ENCODE data around the gene PCP4. TPM values are rescaled to one million over a fixed set of nuclear protein-coding genes. Genes with fewer than 3 reads are reported as not detected.

Gene PCP4
- total RNA-seq, 2 experiments from 2014 or later, result not detected

DNA sequence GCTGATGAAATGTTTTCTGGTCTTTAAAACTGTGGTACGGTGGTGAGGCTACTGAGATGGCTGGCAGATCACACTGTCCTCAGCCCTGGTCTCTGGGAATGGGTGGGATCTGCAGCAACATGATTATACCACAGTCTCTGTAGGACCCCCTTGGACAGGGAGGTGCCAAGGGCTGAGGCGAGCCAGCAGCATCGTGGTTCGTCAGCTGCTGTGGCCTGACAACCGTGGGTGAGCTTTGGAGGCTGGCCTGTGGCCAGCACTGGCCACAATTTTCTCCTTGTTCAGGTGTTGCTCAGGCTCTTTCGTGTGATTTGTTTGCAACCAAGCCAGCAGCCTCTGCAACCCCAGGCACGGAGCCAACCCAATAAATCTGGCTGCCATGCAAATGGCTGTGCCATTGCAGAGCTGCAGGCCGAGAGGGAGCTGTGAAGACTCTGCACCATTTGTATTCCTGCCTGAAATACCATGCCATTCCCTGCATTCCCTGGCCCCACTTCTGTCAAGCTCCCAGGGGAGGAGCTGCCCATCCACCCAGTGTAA lies 70.9 kb downstream of the PCP4 start:
- H3K27ac Mint-ChIP-seq, result no peak overlapping the region
- H3K9me3 Mint-ChIP-seq (ENCODE audit: insufficient read depth), result no peaks in the 10 kb centered on the region
- H3K4me1 Mint-ChIP-seq (ENCODE audit: low read depth), result no peaks in the 10 kb centered on the region
- H3K4me3 Mint-ChIP-seq, result no peak overlapping the region
- no peaks in the 10 kb centered on the region for H3K36me3 Mint-ChIP-seq (ENCODE audit: low read depth)
- DNase-seq (no peak), ATAC-seq (no peak)
- H3K27me3 Mint-ChIP-seq (ENCODE audit: low read depth), result no peaks in the 10 kb centered on the region
- ChIA-PET POLR2A (no interaction called here), CTCF (no interaction called here)

DNA sequence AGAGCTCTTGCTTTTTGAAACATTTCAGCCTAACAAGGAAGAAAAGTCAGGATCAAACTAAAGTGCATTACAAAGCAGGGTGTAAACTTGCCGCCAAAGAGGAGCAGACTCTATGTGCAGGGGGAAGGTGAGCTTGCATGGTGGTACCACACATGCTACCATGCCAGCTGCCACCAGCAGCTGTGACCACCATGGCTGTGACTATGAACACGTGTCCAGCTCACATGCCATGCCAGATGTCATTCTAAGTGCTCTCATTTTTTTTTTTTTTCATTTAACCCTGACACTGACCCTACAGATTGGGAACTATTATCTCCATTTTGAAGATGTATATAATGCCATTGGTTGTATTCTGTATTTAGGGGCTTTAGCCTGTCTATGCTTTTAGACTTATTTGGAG lies 79.0 kb downstream of the PCP4 start:
- no peaks in the 10 kb centered on the region for H3K36me3 Mint-ChIP-seq (ENCODE audit: low read depth)
- ChIA-PET CTCF (no interaction called here), POLR2A (no interaction called here)
- ATAC-seq (no peak), DNase-seq (no peak)
- no peak overlapping the region for H3K4me3 Mint-ChIP-seq
- no peaks in the 10 kb centered on the region for H3K27me3 Mint-ChIP-seq (ENCODE audit: low read depth)
- no peaks in the 10 kb centered on the region for H3K9me3 Mint-ChIP-seq (ENCODE audit: insufficient read depth)
- H3K27ac Mint-ChIP-seq, result no peak overlapping the region
- H3K4me1 Mint-ChIP-seq (ENCODE audit: low read depth), result no peaks in the 10 kb centered on the region

GRCh38 chr21:39947031-39947430 lies 79.8 kb downstream of the PCP4 start:
- no peak overlapping the region for H3K4me3 Mint-ChIP-seq
- no peaks in the 10 kb centered on the region for H3K9me3 Mint-ChIP-seq (ENCODE audit: insufficient read depth)
- H3K4me1 Mint-ChIP-seq (ENCODE audit: low read depth), result no peaks in the 10 kb centered on the region
- H3K36me3 Mint-ChIP-seq (ENCODE audit: low read depth), result no peaks in the 10 kb centered on the region
- ChIA-PET POLR2A (no interaction called here), CTCF (no interaction called here)
- no peak for DNase-seq
- no peaks in the 10 kb centered on the region for H3K27me3 Mint-ChIP-seq (ENCODE audit: low read depth)
- no peak overlapping the region for H3K27ac Mint-ChIP-seq
- no peak for ATAC-seq

DNA sequence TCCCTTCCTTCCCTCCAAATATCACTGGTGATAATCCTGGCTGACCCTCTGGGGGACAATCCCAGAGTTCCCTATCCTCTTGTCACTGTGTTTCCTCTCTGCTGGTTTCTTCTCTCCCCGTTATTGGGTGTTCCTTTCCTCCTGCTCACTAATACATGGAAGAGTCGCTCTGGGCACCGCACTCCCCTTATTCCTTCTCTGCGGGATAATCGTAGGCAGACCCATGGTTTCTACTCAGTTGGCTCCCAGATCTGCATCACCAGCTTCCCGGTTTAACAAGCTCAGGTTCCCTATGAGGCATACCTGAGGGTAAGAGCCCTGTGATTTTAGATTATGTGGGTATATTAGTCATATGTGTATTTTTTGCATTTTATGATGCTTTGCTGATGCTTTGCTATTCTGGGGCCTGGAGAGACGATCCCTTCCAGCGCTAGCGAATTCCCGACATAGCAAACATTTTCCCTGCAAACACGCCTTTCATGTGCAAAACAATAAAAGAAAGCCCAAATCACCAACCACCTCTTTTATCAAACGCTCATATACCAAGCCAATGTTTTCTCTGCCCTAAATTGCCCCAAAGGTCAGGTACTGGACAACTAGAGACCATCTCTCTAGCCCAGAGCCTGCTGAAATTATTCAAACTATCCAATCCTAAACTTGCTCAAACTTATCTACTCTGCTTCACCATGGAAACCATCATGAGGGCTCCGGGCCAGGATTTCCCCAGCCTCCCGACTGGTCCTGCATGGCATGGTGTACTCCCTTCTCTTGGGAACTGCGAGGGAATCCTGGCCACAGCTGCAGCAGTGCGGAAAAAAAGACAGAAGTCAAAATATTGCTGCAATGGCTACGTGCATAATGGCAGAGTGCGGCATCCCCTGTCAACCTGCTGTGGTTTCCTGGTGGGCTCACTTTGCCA lies 84.2 kb downstream of the PCP4 start:
- Mint-ChIP-seq H3K27me3 (ENCODE audit: low read depth) (no peaks in the 10 kb centered on the region), H3K4me1 (ENCODE audit: low read depth) (no peaks in the 10 kb centered on the region), H3K27ac (no peak overlapping the region), H3K36me3 (ENCODE audit: low read depth) (no peaks in the 10 kb centered on the region), H3K9me3 (ENCODE audit: insufficient read depth) (no peaks in the 10 kb centered on the region), H3K4me3 (no peak overlapping the region)
- ChIA-PET POLR2A (no interaction called here), CTCF (no interaction called here)
- no peak for ATAC-seq
- no peak for DNase-seq

DNA sequence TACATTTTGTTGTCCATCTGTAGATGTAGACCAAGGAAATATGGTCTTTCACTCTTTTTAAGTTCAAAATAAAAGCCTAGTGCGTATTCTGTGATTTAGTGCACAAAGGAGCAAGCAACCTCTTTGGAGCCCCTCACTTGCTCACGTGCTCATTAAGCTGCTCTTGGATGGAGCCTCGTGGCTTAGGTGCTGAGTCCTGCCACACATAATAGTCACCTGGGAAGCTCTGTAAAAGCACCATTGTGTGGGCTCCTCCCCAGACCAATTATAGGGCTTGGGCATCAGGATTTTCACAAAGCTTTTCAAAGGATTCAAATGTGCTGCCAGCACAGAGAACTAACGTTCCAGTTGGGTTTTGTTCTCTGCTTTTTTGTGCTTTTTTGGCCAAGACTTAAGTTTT lies 85.0 kb downstream of the PCP4 start:
- no peak overlapping the region for H3K4me3 Mint-ChIP-seq
- no peaks in the 10 kb centered on the region for H3K27me3 Mint-ChIP-seq (ENCODE audit: low read depth)
- DNase-seq, result no peak
- CTCF ChIA-PET, result no interaction called here
- H3K36me3 Mint-ChIP-seq (ENCODE audit: low read depth), result no peaks in the 10 kb centered on the region
- POLR2A ChIA-PET, result no interaction called here
- H3K9me3 Mint-ChIP-seq (ENCODE audit: insufficient read depth), result no peaks in the 10 kb centered on the region
- no peaks in the 10 kb centered on the region for H3K4me1 Mint-ChIP-seq (ENCODE audit: low read depth)
- no peak for ATAC-seq
- no peak overlapping the region for H3K27ac Mint-ChIP-seq

- H3K36me3 Mint-ChIP-seq (ENCODE audit: low read depth), result no peaks in the 10 kb centered on the region
- CTCF ChIA-PET, result no interaction called here
- no peak for ATAC-seq
Observed at GRCh38 chr21:39954570-39954969, 87.3 kb downstream of the PCP4 start.

DNA sequence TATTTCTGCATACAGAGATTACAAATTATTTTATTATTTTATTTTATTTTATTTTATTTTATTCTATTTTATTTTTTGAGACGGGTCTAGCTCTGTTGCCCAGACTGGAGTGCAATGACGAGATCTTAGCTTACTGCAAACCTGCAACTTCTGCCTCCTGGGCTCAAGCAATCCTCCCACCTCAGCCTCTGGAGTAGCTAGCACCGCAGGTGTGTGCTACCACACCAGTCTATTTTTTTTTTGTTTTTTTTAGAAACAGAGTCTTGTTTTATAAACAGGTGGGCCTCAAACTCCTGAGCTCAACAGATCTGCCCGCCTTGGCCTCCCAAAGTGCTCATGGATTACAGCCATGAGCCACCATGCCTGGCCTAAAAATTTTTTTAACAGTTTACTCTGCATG lies 88.1 kb downstream of the PCP4 start:
- Mint-ChIP-seq H3K27ac (no peak overlapping the region), H3K4me3 (no peak overlapping the region), H3K4me1 (ENCODE audit: low read depth) (no peaks in the 10 kb centered on the region), H3K36me3 (ENCODE audit: low read depth) (no peaks in the 10 kb centered on the region), H3K27me3 (ENCODE audit: low read depth) (no peaks in the 10 kb centered on the region), H3K9me3 (ENCODE audit: insufficient read depth) (peaks cover 7% of the 10 kb centered on the region)
- POLR2A ChIA-PET, result no interaction called here
- ATAC-seq, result no peak
- DNase-seq, result no peak
- CTCF ChIA-PET, result no interaction called here

More at GRCh38 chr21:39954570-39954969, 87.3 kb downstream of the PCP4 start:
- peaks cover 7% of the 10 kb centered on the region for H3K9me3 Mint-ChIP-seq (ENCODE audit: insufficient read depth)
- no peaks in the 10 kb centered on the region for H3K27me3 Mint-ChIP-seq (ENCODE audit: low read depth)
- no peak overlapping the region for H3K4me3 Mint-ChIP-seq
- DNase-seq, result no peak
- H3K27ac Mint-ChIP-seq, result no peak overlapping the region
- no peaks in the 10 kb centered on the region for H3K4me1 Mint-ChIP-seq (ENCODE audit: low read depth)
- POLR2A ChIA-PET, result no interaction called here

DNA sequence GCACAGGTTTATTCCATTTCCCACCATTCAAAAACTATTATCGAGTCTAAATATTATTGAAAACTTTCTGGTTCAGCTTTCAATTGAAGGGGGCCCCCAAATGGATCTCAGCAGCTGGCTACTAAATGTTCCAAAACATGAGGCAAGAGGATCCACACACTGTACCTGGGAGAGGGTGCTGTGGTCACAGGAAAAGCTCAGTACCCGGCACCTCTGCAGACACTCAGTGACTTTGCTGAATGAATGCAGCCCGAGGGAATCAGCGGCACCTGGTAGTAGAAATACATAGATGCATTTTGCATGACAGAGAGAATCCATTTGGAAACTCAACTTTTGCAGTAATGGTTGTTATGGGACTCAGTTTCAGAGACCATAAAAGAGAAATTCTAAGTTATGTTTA lies 89.3 kb downstream of the PCP4 start:
- no peaks in the 10 kb centered on the region for H3K36me3 Mint-ChIP-seq (ENCODE audit: low read depth)
- H3K27ac Mint-ChIP-seq, result no peak overlapping the region
- CTCF ChIA-PET, result no interaction called here
- no peak overlapping the region for H3K4me3 Mint-ChIP-seq
- POLR2A ChIA-PET, result no interaction called here
- no peaks in the 10 kb centered on the region for H3K27me3 Mint-ChIP-seq (ENCODE audit: low read depth)
- H3K9me3 Mint-ChIP-seq (ENCODE audit: insufficient read depth), result peaks cover 8% of the 10 kb centered on the region
- DNase-seq, result no peak
- H3K4me1 Mint-ChIP-seq (ENCODE audit: low read depth), result no peaks in the 10 kb centered on the region
- no peak for ATAC-seq

DNA sequence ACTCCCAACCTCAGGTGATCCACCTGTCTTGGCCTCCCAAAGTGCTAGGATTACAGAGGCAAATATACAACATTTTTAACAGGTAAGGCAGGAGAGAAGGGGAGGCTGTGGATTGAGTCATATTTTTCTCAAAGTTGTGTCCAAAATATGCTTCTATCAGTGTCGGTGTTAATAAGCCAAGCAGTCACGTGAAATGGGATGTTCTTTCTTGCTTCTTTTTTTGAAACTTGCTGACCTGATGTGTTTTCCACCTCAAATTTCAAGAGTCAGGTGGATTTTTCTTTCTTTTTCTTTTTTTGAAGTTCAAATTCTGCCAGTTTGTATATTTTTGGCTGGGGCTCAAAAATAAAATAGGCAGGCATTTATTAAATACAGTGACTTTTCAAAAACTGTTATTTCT lies 91.5 kb downstream of the PCP4 start:
- ATAC-seq (no peak), DNase-seq (no peak)
- POLR2A ChIA-PET, result no interaction called here
- Mint-ChIP-seq H3K27ac (no peak overlapping the region), H3K4me3 (no peak overlapping the region), H3K4me1 (ENCODE audit: low read depth) (no peaks in the 10 kb centered on the region), H3K27me3 (ENCODE audit: low read depth) (no peaks in the 10 kb centered on the region), H3K9me3 (ENCODE audit: insufficient read depth) (peaks cover 13% of the 10 kb centered on the region), H3K36me3 (ENCODE audit: low read depth) (no peaks in the 10 kb centered on the region)
- CTCF ChIA-PET, result no interaction called here

DNA sequence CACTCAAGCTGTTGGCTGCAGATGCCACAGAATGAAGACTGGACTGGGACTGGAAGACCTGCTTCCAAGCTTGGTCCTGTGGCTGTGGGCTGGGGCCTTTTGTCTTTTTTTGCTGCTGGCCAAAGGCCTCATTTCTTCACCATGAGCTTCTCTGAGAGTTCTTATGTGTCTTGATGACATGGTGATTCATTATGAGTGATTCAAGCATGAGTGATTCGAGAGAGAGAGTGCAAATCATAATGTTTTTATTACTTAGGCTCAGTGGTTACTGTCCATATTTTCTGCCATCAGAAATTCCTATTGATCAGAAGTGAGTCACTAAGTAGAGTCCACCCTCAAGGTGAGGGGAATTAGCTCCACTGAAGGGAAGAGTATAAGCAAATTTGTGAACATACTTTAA lies 94.0 kb downstream of the PCP4 start:
- H3K36me3 Mint-ChIP-seq (ENCODE audit: low read depth), result no peaks in the 10 kb centered on the region
- CTCF ChIA-PET, result no interaction called here
- H3K27me3 Mint-ChIP-seq (ENCODE audit: low read depth), result no peaks in the 10 kb centered on the region

GRCh38 chr21:39965026-39965425 lies 97.8 kb downstream of the PCP4 start:
- Mint-ChIP-seq H3K27ac (no peak overlapping the region), H3K9me3 (ENCODE audit: insufficient read depth) (peaks cover 14% of the 10 kb centered on the region), H3K4me1 (ENCODE audit: low read depth) (no peaks in the 10 kb centered on the region), H3K27me3 (ENCODE audit: low read depth) (no peaks in the 10 kb centered on the region), H3K36me3 (ENCODE audit: low read depth) (no peaks in the 10 kb centered on the region), H3K4me3 (no peak overlapping the region)
- no peak for ATAC-seq
- ChIA-PET POLR2A (no interaction called here), CTCF (no interaction called here)
- no peak for DNase-seq

More for the DNA sequence above, 94.0 kb downstream of the PCP4 start:
- ATAC-seq (no peak), DNase-seq (no peak)
- peaks cover 13% of the 10 kb centered on the region for H3K9me3 Mint-ChIP-seq (ENCODE audit: insufficient read depth)
- POLR2A ChIA-PET, result no interaction called here
- H3K27ac Mint-ChIP-seq, result no peak overlapping the region
- H3K4me1 Mint-ChIP-seq (ENCODE audit: low read depth), result no peaks in the 10 kb centered on the region
- H3K4me3 Mint-ChIP-seq, result no peak overlapping the region

GRCh38 chr21:39966786-39967185 lies 99.5 kb downstream of the PCP4 start:
- no peak overlapping the region for H3K27ac Mint-ChIP-seq
- CTCF ChIA-PET, result no interaction called here
- no peak for DNase-seq
- H3K27me3 Mint-ChIP-seq (ENCODE audit: low read depth), result no peaks in the 10 kb centered on the region
- peaks cover 14% of the 10 kb centered on the region for H3K9me3 Mint-ChIP-seq (ENCODE audit: insufficient read depth)
- ATAC-seq, result no peak
- no peaks in the 10 kb centered on the region for H3K4me1 Mint-ChIP-seq (ENCODE audit: low read depth)
- POLR2A ChIA-PET, result no interaction called here
- no peaks in the 10 kb centered on the region for H3K36me3 Mint-ChIP-seq (ENCODE audit: low read depth)
- no peak overlapping the region for H3K4me3 Mint-ChIP-seq

- CTCF ChIA-PET, result no interaction called here
- no peak overlapping the region for H3K27ac Mint-ChIP-seq
- POLR2A ChIA-PET, result no interaction called here
Observed at GRCh38 chr21:39968010-39968409, 100.8 kb downstream of the PCP4 start.

More at GRCh38 chr21:39968010-39968409, 100.8 kb downstream of the PCP4 start:
- no peak overlapping the region for H3K4me3 Mint-ChIP-seq
- no peaks in the 10 kb centered on the region for H3K36me3 Mint-ChIP-seq (ENCODE audit: low read depth)
- peaks cover 11% of the 10 kb centered on the region for H3K9me3 Mint-ChIP-seq (ENCODE audit: insufficient read depth)
- H3K27me3 Mint-ChIP-seq (ENCODE audit: low read depth), result no peaks in the 10 kb centered on the region
- DNase-seq (no peak), ATAC-seq (no peak)
- H3K4me1 Mint-ChIP-seq (ENCODE audit: low read depth), result no peaks in the 10 kb centered on the region

All from activated CD8-positive, alpha-beta T cell treated with anti-CD3 and anti-CD28 coated beads, Interleukin-2, amount 10 ng/mL, durations not matched to agents 7 days and 5 days (primary cell).